GM21717 (cell line): Measurements from ENCODE around the gene PTPDC1.

ENCODE experiments used
- ATAC-seq: cut with Tn5 transposase; IDR thresholded peaks from one replicate; pipeline ENCODE4 v1.9.1; 2021; ENCODE audit warnings: mild to moderate bottlenecking, moderate library complexity; ENCODE audit not compliant: unreplicated experiment

PTPDC1 gene, protein sequence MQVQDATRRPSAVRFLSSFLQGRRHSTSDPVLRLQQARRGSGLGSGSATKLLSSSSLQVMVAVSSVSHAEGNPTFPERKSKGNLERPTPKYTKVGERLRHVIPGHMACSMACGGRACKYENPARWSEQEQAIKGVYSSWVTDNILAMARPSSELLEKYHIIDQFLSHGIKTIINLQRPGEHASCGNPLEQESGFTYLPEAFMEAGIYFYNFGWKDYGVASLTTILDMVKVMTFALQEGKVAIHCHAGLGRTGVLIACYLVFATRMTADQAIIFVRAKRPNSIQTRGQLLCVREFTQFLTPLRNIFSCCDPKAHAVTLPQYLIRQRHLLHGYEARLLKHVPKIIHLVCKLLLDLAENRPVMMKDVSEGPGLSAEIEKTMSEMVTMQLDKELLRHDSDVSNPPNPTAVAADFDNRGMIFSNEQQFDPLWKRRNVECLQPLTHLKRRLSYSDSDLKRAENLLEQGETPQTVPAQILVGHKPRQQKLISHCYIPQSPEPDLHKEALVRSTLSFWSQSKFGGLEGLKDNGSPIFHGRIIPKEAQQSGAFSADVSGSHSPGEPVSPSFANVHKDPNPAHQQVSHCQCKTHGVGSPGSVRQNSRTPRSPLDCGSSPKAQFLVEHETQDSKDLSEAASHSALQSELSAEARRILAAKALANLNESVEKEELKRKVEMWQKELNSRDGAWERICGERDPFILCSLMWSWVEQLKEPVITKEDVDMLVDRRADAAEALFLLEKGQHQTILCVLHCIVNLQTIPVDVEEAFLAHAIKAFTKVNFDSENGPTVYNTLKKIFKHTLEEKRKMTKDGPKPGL

DNA sequence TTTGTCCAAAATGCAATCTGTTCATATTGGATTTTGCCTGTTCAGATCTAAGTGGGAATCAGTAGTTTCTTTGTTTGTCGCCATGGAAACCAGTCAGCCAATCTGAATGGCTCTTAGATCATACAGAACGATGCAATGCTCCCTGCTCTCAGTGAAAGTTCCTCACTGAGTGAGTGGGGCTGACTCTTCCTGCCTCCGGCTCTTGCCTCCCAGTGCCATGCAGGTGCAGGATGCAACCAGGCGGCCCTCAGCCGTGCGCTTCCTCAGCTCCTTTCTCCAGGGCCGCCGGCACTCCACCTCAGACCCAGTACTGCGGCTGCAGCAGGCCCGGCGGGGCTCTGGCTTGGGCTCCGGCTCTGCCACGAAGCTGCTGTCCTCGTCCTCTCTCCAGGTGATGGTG is at the start of gene PTPDC1:
PTPDC1 (plus strand) TSS at position 151 of the 400 bp plus-strand sequence; CDS start at position 218, 67 bp downstream.
- ATAC-seq = no peak

DNA sequence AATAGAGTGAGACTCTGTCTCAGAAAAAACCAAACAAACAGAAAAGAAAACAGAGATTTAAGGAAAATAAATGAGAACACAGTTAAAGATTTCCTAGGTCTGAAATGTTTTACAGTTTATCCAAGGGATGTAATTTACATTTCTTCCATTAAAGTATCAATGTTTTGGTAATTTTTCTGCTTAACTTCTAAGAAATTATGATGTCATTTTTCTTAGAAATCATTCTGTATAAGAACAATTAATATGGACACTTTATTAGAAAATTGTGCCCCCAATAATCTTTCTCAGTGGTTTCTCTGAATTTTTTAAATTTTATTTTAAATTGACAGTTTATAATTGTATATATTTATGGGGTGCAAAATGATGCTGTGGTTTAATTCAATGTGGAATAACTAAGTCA is 49.8 kb upstream of the PTPDC1 start:
- no peak for ATAC-seq

DNA sequence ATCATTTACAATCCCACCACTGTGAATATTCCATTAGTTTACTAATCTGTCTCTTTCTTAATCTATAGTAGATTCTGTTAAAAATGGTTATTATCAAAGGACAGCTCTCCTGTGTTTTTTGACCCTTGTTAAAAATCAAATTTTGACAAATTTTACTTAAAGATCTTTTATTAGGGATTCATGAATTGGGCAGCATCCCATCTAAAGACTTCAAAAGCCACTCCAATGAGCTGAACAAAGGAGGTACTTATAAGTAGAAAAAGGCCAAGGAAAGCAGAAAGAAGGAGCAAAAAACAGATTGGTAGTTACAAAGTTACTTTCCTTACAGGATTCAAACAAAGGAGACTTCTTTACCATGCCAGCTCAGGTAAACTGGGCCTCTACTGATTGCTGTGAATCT is 44.5 kb upstream of the PTPDC1 start:
- ATAC-seq = no peak

DNA sequence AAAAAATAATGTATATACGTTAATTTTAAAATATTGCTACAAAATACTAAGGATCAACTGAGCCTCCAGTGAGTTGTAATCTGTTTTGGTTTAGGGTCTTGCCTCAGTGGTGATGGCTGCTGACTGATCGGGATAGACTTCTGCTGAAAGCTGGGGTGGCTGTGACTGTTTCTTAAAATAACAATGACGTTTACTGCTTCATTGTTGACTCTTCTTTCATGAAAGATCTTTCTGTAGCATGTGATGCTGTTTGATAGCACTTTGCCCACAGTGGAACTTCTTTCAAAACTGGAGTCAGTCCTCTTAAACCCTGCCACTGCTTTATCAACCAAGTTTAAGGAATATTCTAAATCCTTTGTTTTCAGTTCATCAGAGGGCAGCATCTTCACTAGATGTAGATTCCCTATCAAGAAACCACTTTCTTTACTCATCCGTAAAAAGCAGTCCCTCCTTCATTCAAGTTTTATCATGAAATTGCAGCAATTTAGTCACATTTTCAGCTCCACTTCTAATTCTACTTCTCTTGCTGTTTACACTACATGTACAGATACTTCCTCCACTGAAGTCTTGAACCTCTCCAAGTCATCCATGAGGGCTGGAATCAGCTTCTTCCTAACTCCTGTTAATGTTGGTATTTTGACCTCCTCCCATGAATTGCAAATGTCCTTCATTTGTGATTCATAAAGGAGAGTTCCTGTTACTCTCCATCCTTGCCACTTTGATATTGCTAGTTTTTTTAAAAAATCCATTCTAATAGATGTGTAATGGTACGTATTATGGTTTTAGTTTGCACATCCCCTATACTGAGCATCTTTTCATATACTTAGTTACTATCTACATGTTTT is 41.5 kb upstream of the PTPDC1 start:
- ATAC-seq = no peak

DNA sequence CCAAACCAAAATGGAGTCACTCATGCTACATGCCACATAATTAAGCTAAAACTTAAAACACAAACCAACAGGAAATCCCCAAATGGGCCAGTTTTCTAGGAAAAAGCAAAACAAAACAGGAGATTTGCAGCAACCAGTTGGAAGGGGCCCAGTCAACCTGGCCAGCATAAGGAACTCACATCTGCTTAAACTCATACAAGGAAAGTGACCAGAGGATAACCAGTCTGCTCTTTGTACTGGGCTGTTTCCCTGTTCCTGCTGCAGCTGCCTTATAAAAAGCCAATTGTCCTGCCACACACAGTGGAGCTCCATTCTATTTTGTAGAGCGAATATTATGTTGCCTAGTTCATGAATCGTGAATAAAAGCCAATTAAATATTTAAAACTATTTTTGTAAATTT is 29.5 kb upstream of the PTPDC1 start:
- ATAC-seq = no peak

DNA sequence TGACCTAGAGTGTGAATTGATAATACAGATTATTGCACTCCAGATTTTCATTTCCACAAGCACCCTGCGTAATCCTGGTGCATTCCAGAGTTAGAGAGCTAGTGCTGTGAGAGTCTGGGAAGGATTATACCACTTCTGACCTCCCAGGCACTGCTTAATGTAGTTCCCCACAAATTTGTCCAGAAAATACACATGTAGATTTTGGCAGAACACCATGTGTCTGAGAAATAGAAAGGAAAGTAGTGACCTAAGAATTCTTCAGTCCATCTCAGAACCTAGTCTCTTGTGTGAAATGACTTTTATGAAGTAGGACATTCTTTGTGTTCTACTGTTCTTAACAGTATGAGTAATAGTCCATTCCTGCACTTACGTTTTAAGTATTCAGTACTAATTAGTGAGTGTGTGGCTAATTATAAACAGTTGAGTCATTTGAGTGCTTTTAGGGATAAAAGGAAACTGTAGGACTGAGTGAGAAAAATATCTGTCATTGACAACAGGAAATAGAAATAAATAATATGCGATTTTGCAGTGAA is 27.8 kb upstream of the PTPDC1 start:
- no peak for ATAC-seq

DNA sequence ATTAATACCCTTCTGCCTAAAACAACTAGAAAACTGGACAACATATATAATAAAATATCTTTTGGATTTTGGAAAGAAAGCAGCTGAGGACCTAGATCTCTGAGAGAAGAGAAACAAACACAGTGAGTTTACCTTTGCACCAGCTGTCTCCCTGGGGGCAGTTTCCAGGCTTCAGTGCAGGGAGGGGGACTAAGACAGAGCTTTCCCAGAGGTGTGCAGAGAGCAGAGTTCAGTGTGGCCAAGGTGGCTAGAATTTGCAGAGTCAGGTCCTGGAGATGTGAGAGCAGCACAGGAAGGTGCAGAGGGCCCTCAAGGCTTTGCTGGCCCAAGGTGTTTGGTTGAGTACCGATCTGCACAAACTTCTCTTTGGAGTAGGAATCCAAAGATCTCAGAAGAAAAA is 26.3 kb upstream of the PTPDC1 start:
- no peak for ATAC-seq

DNA sequence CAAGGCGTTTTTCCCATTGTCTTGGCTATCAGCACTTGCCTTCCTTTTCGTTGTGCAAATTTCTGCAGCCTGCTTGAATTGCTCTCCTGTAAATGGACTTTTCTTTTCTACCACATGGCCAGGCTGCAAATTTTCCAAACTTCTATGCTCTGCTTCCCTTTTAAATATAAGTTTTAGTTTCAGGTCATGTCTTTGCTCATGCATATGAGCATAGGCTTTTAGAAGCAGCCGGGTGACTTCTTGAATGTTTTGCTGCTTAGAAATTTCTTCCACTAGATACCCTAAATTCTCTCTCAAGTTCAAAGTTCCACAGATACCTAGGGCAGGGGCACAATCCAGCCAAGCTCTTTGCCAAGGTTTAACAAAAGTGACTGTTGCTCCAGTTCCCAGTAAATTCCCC is 22.4 kb upstream of the PTPDC1 start:
- no peak for ATAC-seq

DNA sequence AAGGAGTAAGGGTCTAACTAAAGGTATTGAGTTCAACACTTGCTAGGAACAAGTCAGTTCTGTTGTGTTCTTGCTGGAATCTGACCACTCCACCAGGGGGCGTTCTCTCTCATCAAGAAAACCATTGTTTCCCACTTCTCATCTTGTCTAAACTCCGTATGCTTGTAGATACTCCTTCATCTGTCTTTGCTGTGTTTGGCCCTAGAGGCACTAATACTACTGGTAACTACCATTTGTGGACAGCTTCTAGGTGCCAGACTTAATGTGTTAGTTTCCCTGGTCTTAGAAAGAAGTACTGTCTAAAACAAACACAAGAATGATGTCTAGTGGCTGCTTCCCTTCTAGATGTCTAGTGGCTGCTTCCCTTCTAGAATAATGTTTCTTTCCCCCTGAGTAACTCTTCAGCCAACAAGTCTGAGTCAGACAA is 18.7 kb upstream of the PTPDC1 start:
- no peak for ATAC-seq

DNA sequence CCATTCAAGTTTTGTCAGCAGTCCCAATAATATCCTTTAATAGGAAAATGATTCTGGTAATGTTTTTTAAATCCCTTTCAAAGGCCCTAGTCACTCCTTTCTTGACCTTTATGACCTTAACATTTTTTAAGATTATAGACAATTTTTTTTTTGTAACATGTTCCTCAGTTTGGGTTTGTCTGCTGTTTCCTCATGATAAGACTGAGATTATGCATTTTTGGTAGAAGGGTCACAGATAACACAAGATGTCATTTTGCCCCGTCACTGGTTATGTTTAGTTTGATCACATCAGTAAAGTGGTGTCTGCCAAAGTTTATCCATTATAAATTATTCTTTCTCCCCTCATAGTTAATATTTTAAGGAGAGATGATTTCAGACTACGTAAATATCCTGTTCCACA is 16.0 kb upstream of the PTPDC1 start:
- no peak for ATAC-seq

DNA sequence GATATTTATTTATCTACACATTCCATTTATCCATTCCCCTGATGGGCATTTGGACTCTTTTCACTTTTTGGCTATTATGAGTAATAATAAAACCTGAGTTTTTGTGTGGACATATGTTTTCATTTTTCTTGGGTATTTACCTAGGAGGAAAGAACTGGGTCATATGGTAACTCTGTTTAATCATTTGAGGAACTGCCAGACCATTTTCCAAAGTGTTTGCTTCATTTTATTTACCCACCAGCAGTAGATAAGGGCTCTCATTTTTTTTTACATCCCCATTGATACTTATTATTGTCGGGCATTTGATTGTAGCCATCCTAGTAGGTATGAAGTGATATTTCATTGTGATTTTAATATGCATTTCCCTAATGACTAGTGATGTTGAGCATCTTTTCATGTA is 7.7 kb upstream of the PTPDC1 start:
- ATAC-seq = no peak

DNA sequence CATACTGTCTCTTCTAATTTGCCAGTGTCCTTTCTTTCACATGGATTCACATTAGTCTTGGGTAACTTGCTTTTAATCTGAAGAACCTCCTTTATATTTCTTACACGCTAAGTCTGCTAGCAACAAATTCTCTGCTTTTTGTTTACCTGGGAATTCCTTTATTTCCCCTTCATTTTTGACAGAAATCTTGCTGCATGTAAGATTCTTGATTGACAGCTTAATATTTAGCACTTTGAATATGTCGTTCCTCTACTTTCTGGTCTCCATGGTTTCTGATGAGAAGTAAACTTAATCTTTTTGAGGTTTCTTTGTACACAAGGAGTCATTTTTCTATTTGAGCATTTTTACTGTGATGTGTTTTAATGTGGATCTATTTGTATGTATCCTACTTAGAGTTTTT is 6.2 kb upstream of the PTPDC1 start:
- ATAC-seq = no peak

DNA sequence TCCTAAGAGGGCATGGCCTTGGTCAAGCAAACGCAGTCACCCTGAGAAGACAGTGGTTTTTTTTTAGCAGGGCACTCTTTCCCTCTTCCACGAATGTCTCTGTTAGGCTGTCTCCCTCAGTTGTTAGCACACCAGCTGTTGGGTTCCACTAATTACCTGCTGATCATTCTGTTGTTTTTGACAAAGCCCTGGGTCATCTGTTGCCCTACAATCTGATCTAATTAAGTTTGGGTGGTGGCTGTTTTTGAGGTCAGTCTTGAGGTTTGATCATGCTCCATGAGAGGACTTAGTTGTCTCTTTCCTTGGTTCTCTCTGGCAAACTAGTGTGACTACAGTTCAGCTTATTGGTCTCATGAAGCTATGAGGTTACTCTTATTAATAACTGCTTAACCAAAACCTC is 5.0 kb upstream of the PTPDC1 start:
- no peak for ATAC-seq

DNA sequence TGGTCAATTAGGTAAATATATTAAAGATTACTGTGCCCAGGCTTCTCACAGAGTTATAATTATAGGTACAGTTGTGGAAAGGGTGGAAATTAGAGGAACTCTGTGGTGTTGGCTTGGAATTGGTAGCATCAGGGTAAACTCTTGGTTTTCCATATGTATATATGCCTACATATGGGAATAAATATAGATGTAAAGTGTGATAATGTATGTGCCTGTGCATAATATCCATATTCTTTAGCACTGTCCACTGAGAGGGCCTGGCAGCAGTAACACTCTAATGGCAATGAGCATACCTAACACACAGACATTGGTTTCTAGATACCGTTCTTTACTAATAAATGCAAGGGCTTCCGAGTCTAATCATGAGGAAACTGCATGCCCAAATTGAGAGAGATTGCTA is 4.0 kb upstream of the PTPDC1 start:
- no peak for ATAC-seq

DNA sequence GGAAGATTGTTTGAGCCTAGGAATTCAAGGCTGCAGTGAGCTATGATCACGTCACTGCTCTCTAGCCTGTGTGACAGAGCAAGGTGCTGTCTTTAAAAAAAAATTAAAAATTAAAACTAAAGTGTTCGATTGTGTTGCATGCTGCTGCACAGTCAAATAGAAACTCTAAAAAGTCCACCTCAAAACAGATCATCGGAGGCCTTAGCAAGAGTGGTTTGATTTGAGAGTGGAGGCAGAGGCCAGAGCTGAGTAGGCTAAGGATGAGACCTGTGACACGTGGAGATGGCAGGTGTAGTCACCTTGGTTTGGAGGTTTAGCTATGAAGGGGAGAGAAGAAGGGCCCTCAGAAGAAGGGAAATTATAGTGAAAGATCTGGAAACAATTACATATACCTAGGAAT is 2.8 kb upstream of the PTPDC1 start:
- ATAC-seq = no peak

DNA sequence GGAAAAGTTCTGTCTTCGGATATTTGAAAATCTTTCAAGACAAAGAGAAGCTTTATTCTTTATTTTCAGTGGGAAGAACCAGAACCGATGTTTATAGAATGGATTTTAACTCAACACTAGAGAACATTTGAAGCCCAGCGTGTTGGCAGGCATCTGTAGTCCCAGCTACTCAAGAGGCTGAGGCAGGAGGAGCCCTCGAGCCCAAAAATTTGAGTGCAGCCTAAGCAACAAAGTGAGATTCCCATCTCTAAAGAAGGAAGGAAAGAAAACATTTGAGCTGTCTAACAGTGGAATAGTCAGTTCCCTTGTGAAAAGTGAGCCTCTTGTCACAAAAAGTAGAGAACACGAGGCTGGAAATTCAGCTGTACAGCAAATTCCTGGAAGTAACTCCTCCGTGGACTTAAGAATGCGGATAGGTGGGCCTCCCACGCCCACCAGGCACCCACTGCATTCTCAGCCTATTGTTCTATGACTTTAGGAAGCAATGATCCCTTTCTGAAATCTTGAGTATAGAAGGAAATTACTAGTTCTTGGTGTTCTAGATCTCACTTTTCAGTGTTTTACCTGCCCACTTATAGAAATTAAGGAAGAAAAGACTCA is 2.3 kb upstream of the PTPDC1 start:
- no peak for ATAC-seq

DNA sequence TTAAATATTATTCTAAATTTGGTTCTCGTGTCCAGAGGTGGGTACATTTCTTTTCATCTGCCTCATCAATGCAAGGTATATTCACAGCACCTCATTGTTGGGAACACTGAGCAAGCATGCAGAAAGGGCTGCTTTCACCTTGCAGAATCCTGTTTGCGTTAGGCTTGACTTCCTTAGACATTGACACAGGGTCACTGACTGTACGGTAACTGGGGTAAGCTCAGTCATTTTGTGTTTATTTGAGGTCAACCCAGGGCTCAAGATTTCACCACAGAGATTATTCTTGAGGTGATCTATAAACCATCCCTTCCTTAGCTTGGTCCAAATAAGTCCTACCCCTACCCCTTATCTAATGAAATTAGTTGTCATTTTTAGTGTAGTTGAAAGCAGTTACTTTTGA is 1.7 kb upstream of the PTPDC1 start:
- no peak for ATAC-seq

DNA sequence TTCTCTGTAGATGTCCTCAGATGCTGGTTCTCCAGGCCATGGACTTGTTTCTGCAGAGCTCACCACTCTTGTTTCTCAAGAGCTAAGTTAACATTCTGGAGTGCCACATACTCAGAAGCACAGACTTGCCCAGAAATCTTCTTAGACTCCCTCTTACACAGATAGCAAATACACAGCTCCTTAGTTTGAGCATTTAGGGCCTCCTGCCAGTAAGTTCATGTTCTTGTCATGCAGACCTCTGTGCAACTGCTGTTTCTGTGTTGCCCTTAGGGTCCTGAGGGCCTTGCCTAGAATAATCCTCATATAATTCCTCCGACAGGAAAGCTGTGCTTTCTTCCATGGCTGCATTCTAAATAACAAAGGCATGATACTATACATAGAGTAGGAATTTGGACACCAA is 1.3 kb upstream of the PTPDC1 start:
- ATAC-seq = no peak

DNA sequence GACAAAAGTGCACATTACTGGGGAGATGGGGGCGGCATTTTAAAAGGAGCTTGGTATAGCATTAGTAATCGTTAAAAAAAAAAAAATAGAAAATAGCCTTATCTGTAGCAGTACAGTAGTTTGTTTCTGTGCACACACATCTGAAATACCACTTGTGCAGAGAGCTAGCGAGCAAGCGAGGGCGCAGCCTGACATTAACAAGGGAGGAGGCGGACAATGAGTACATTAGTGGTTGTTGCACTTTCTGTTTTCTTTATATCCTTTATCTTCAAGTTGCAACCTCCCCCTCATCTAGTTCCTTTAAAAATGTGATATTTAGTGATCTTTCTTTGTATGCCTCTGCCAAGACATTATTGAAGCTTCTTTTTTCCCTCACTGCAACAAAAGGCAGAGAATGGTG is 880 bp upstream of the PTPDC1 start:
- no peak for ATAC-seq

DNA sequence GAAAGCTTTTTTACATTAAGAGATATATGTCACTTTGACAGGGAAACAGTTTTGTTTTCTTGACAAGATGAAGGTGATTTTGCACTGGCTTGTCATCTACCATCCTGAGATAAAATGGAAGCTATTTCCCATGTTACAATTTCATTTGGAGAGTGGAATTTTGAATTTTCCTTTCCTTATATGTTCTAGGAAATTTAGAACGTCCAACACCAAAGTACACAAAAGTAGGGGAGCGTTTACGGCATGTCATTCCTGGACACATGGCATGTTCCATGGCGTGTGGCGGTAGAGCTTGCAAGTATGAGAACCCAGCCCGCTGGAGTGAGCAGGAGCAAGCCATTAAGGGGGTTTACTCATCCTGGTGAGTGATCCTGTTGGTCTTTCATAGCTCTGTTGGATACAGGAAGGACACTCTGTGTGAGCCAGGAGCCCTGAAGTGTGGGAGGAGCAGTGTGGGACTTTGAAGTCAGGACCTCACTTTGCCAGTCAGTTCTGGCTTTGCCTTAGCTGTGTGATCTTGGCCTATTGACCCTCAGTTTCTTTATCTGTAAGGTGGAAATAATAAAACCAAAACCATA is 887 bp downstream of the PTPDC1 start:
- no peak for ATAC-seq
